ENCODE data around the gene UGT1A8.
"Not testable (repeated sequence)": the region's sequence is repeated elsewhere in the genome, so short reads cannot be mapped to it uniquely, and the experiment has no call there.

UGT1A8 gene

DNA sequence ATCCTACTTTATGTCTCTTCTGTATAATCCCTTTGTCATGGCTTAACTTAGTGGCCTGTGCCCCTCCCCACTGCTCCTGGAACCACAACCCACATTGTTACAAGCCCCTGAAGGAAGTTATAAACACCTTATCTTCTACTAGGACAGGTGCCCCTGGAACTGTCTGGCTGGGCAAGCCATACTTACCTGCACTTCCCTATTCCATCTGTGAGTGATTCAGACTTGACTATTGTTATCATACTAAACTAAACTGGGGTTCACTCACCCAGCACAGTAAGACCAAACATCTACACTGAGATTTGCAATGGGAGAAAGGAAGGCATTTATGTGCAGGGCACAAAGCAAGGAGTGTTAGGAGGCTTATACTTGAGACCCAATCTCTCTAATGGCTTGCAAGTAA is 71.6 kb downstream of the UGT1A8 start:
- DNase-seq = no peak

DNA sequence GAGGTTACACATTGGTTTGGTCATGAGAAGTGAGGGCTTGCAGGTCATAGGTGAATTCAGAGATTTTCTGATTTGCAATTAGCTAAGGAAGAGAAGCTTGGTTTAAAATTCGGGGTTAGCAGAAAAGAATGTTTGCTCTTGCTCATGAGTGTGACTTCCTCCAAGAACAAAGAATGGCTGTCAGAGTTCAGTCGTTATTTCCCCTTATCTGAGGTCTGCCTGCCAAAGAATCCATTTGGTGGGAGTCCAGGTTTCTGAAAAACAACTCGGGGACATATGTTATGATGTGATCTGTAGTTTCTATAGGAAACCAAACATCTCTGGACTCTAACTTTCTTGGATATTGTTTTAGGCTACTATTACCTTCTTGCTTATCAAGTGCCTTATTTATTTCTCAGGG is 72.1 kb downstream of the UGT1A8 start:
- DNase-seq = no peak

DNA sequence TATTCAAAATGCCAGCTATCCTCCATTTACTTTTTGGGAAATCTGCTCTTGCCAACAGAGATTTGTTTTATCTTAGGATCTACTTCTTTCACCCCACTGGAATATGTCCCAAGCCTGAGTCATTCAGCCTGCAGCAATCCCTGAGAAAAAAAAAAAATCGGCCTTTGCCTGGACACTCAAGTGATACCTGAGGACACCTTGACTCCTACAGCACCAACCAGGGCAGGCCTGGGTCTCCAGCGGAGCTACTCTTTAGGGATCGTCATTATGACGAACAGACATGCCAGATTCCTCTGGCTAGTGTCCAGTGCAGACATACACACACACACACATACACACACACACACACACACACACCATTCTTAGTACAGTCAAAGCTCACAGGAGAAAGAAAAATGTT is 73.0 kb downstream of the UGT1A8 start:
- DNase-seq = no peak

DNA sequence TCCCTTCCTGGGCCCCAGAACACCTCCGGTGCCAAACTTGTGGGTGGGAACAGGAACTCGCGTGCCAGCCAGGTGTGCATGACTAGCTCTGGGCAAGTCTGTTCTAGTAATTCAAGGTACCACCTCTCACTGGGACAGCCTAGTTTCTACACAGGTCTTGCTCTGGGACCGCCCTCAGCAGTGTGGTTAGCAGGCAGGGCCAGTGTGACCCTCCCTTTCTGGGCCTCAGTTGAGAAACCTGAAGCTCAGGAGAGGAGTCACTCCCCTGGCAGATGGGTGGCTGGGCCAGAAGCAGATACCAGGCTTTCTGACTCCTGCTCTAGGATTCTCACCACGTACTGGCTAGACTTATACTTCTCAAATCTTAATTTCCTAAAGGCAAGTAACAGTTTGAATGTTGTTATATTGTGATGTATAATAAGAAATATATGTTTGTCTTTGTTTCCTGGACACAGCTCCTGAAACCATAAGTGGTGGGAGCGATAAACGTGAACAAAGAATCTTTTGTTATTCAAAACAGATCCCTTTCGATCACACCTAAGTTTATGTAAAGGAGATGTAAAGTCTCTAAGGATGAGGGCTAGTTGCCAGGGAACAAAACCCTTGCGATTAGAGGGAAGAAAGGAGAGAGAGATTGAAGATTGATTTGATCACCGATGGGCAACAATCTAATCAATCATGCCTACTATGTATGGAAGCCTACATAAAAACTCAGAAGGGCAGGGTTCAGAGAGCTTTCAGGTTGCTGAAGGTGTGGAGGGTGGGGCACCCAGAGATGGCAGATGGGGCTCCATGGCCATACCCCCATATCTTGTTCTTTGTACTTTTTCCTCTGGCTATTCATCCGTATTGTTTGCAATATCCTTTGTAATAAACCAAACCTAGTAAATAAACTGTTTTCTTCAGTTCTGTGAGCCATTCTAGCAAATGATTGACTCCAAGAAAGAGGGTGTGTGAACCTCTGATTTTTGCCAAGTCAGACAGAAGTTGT is 74.3 kb downstream of the UGT1A8 start:
- DNase-seq = no peak

DNA sequence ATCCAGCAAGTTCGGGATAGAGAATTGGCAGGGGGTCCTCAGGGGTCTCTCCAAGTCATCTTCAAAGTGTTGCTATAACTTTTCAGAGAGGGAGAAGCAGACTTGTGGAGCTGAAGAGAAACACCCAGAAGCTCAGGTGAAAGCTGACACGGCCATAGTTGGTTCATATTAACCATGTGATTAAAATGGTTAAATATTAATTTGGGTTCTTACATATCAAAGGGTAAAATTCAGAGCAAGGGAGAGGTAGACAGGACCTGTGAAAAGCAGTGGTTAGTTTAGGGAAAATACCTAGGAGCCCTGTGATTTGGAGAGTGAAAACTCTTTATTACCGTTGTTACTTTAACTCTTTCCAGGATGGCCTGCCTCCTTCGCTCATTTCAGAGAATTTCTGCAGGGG is 75.2 kb downstream of the UGT1A8 start, which contains the start of gene UGT1A6:
TSS of gene UGT1A6 (plus strand) at position 243 of the 400 bp plus-strand sequence. CDS start at position 358, 115 bp downstream.
- no peak for DNase-seq

DNA sequence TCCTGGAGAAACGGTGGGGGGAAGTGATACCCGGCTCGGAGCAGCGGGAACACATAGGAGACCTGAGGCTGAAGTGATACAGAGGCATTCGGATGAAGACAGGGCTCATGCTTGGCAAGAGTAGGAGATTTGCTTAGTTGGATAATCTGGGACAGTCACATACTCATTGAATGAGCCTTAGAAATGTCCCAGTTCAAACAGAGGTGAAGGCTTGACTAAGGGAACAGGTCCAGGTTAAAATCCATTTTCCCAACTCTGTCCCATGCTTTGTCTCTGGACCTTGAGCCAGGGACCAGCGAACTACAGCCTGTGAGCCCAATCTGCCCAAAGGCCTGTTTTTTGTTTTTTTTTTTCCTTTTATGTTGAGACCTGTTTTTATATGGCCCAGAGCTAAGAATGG is 76.5 kb downstream of the UGT1A8 start:
- no peak for DNase-seq

DNA sequence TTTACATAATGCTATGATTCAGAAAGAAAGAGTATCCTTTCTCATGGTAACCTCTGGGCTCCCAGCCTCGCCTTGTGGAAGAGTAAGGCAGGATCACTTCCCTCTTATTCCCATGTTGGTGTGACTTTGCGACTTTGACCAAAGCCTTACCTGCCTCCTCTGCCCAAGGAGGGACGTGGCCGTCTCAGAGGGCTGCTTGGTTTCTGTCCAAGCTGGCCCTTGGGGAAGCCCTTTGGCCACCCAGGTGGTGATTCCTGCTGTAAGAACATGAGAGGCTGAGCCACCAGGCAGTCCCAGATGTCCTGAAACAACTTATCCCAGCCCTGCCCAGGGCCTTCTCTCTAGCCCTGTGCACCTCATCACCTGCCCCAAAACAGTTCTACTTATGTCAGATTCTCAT is 81.3 kb downstream of the UGT1A8 start:
- no peak for DNase-seq

DNA sequence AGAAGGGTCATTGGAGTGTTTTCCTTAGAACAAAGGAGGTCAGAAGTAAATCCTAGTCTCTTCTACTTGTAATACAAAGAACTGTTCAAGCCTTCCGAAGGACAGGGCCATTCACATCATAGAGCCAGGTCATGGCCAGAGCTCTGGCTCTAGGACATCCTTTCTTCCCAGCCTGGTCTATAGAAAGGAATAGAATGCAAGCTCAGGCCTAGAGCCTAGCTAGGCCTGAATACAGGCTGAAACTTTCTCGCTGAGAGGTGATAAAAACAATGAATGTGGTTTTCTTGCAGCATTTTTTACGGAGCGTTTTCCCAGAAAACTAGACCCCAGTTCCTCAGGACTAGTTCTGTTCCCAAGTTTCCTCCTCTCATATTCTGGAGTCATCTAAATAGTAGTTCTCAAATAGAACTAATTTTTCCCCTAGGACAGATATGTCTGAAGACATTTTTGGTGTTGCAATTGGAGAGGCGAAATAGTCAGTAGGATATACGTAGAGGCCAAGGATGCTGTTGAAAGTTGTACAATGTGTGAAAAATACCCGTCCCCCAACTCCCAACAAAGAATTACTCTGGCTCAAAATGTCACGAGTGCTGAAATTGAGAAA is 82.1 kb downstream of the UGT1A8 start:
- no peak for DNase-seq

DNA sequence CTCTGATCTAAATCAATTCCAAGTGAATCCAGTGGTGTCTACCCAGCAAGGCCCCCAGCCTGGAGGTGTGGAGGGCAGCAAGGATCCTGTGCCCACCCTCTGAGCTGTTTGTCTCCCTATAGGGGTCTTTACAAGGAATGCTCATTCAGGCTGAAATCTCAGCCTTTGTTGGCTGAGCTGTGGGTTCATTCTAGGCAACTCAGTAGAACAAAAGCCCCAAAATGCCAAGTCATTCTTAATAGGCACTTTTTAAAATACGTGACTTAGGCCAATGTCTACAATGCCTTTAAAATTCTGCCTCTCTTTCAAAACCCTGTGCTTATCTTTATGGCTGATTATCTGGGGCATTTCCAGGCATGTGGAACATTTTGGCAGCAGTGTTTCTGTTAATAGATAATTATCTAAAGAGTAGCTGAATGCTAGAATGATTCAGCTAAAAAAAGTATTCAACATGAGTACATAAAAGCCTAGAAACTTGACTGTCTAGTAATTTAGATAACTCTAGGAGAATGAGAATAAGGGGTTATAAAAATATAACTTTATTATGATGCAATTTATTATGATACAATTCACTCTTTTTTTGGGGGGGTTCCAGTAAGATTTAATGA is 82.7 kb downstream of the UGT1A8 start:
- no peak for DNase-seq

DNA sequence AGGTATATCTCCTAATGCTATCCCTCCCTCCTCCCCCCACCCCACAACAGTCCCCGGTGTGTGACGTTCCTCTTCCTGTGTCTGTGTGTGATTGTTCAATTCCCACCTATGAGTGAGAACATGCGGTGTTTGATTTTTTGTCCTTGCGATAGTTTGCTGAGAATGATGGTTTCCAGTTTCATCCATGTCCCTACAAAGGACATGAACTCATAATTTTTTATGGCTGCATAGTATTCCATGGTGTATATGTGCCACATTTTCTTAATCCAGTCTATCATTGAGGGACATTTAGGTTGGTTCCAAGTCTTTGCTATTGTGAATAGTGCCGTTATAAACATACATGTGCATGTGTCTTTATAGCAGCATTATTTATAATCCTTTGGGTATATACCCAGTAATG is 83.4 kb downstream of the UGT1A8 start:
- DNase-seq = not testable (repeated sequence)

DNA sequence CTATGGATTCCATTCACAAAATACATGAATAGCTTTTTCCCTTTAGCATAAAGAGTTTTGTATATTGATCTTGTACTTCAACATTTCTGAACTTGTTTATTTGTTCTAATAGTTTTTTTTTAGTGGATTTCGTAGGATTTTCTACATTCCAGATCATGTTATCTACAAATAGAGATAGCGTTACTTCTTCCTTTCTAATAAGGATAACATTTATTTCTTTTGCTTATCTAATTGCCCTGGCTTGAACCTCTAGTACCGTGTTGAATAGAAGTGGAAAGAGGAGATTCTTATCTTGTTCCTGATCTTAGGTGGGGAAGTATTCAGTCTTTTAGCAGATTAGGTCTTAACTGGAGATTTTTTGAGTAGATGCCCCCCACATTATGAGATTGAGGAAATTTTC is 84.8 kb downstream of the UGT1A8 start:
- no peak for DNase-seq

DNA sequence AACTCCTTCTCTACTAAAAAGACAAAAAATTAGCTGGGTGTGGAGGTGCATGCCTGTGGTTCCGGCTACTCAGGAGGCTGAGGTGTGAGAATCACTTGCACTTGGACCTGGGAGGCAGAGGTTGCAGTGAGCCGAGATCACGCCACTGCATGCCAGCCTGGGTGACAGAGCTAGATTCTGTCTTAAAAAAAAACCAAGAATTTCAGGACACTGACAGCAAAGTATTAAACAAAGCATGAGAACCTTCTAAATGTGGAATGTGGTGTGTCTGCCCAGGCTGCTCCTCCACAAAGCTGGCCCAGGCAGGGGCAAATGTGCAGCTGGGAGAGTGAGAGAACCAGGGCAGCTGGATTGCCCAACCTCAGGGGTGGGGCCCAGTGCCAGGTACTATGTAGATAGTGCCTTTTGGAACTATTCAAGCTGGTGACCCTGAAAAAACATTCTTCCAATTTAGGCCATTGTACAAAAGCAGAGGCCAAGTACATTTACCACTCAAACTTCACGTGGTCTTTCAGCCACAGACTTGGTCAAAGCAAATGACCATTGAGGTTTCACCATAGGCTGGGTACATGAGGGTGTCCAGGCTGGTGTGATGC is 88.6 kb downstream of the UGT1A8 start:
- no peak for DNase-seq

DNA sequence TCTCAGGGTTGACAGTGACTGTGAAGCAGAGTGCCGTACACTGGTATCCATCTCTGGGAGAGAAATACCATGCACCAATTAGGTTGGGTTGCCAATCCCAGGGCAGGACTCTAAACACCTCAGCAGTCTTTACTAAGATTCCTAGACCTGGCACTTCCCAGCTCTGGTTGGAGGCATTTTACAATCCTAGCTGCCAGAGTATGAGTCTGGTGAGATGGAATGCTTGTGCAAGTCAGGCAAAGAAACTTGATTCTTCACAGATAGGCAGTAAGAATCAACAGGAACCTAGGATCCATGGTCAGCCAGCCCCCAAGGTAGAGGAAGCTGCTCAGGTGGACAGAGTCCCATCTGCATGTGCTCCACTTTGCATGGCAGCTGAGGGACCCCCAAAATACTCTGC is 89.3 kb downstream of the UGT1A8 start:
- no peak for DNase-seq

DNA sequence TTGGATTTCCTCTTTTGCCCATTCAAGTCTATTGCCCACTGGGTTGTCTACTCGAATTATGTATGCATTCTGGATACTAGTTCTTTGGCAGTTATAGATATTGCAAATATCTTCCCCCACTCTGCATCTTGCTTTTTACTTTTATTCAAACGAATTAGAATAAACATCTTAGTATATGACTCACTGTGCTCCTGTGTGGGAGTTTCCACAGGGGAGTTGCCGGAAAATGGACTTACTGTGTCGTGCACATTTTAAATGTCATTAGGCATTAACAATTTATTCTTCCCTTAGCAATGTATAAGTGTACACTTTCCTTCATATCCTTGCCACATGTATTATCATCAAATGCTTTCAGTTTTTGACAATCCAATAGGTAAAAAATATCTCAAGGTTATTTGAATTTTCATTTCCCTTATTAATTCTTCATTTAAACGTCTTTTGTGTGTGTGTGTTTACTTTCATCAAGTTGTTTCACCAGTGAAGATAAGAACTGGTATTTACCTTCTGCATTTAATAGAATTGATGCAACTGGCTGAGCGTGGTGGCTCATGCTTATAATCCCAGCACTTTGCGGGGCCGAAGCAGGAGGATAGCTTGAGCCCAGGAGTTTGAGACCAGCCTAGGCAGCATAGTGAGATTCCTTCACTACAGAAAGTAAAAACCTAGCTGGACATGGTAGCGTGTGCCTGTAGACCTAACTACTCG is 90.7 kb downstream of the UGT1A8 start:
- DNase-seq = no peak

DNA sequence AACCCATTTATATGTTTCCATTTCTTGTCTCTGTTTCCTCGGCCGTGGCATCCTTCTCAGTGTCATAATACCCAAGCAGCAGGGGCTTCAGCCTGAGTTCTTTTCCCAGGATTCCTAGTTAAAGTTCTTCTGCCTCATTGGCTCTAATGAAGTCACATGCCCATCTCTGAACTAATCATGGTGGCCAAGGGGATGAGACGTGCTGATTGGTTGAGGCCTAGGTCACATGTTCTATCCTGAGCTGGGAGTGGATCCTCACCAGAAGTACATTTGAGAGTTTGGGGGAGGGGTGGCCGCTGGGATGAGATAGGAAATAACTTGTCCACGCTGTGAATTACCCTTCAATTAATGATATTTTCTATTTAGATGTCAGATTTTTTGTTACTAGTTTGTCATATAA is 91.5 kb downstream of the UGT1A8 start:
- DNase-seq = no peak

DNA sequence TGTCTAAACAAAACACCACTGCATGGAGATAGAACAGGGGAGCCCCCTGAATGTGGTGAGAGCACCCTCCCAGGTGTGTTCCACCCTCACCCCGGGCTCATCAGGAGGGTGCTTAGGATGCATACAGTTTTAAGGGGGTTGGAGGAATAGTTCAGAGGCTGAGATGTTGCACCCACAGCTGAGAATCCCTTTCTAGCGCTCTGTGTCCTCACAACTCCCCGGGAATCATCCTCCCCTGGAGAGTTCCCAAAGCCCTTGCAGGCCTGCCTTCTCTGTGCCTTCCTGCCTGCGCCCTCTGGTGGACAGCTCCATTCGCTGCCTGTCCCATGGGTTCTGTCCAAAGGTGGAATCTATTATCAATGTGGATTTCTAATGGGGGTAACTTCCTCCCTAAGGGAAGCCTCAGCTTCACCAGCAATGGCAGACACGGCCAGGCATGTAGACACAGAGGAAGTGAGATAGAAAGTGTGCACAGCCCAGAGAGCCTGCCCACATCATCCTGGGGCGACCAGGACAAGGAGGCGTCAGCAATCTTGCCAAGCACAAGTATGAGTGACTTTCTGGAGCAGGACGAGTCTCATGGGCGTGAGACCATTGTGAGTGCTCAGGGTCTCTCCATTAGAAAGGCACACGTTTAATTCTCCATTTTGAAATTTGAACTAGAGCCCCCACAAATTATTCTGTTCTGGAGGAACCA is 94.0 kb downstream of the UGT1A8 start:
- peak; percentile 68 for DNase-seq

DNA sequence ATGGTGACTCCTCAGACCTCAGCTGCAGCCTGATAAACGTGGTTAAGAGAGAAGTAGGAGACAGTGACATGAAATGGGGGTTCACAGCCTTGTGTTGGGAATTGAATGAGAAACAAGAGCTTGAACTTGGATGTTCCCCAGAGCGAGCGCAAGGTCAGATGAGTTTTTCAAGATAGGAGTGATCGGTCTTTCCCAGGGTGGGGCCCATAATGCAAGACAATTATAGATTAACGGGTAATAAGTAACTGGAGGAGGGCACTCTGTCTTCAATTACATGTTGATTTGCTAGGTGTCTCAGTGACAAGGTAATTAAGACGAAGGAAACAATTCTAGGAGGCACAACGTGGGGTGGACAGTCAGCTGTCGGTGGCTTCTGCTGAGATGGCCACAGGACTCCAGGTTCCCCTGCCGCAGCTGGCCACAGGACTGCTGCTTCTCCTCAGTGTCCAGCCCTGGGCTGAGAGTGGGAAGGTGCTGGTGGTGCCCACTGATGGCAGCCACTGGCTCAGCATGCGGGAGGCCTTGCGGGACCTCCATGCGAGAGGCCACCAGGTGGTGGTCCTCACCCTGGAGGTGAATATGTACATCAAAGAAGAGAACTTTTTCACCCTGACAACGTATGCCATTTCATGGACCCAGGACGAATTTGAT is 95.3 kb downstream of the UGT1A8 start, which contains the start of gene UGT1A5:
TSS of gene UGT1A5 (plus strand) at position 297 of the 651 bp plus-strand sequence. CDS start at position 382, 85 bp downstream.
- no peak for DNase-seq

DNA sequence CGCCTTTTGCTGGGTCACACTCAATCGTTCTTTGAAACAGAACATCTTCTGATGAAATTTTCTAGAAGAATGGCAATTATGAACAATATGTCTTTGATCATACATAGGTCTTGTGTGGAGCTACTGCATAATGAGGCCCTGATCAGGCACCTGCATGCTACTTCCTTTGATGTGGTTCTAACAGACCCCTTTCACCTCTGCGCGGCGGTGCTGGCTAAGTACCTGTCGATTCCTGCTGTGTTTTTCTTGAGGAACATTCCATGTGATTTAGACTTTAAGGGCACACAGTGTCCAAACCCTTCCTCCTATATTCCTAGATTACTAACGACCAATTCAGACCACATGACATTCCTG is 95.8 kb downstream of the UGT1A8 start:
- no peak for DNase-seq

DNA sequence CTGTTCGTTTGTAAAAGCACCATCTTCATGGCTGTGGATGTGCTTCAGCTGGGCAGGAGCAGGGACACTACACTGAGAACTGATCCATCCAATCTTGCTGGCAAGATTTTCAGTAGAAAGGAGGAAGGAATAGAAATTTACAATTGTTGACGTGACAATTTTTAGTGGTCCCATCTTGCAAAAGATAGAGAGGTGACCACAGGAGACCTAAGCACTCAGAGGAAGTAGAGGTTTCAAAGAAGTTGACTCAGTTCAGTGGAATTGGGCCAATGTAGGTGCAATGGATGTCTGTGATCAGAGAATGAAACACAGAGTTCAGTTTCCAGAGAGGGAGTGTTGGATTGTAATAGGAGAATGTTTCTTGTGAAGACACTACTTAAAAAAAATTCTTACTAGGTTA is 96.7 kb downstream of the UGT1A8 start:
- no peak for DNase-seq

DNA sequence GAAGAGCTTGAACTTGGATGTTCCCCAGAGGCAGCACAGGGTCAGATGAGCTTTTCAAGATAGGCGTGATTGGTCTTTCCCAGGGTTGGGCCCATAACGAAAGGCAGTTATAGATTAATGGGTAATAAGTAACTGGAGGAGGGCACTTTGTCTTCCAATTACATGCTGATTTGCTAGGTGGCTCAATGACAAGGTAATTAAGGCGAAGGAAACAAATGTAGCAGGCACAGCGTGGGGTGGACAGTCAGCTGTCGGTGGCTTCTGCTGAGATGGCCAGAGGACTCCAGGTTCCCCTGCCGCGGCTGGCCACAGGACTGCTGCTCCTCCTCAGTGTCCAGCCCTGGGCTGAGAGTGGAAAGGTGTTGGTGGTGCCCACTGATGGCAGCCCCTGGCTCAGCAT is 101.1 kb downstream of the UGT1A8 start, which contains the start of gene UGT1A4:
TSS of gene UGT1A4 (plus strand) at position 185 of the 400 bp plus-strand sequence. CDS start at position 270, 85 bp downstream.
- DNase-seq = no peak

DNA sequence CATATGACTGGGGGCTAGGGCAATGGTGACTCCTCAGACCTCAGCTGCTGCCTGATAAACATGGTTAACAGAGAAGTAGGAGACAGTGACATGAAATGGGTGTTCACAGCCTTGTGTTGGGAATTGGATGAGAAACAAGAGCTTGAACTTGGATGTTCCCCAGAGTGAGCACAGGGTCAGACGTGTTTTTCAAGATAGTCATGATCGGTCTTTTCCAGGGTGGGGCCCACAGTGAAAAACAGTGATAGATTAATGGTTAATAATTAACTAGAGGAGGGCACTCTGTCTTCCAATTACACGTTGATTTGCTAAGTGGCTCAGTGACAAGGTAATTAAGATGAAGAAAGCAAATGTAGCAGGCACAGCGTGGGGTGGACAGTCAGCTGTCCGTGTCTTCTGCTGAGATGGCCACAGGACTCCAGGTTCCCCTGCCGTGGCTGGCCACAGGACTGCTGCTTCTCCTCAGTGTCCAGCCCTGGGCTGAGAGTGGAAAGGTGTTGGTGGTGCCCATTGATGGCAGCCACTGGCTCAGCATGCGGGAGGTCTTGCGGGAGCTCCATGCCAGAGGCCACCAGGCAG is 111.4 kb downstream of the UGT1A8 start, which contains the start of gene UGT1A3:
TSS of gene UGT1A3 (plus strand) at position 320 of the 579 bp plus-strand sequence. CDS start at position 405, 85 bp downstream.
- DNase-seq = no peak

Data from midbrain (tissue), 1 donor.